ENCODE measurements around the gene PCDHGA3. TPM values are rescaled to one million over a fixed set of nuclear protein-coding genes. Genes with fewer than 3 reads are reported as not detected.
"Not testable (repeated sequence)": the region's sequence is repeated elsewhere in the genome, so short reads cannot be mapped to it uniquely, and the experiment has no call there.

Gene PCDHGA3
- total RNA-seq, 1 donor from 2014 or later = 0.52 TPM

DNA sequence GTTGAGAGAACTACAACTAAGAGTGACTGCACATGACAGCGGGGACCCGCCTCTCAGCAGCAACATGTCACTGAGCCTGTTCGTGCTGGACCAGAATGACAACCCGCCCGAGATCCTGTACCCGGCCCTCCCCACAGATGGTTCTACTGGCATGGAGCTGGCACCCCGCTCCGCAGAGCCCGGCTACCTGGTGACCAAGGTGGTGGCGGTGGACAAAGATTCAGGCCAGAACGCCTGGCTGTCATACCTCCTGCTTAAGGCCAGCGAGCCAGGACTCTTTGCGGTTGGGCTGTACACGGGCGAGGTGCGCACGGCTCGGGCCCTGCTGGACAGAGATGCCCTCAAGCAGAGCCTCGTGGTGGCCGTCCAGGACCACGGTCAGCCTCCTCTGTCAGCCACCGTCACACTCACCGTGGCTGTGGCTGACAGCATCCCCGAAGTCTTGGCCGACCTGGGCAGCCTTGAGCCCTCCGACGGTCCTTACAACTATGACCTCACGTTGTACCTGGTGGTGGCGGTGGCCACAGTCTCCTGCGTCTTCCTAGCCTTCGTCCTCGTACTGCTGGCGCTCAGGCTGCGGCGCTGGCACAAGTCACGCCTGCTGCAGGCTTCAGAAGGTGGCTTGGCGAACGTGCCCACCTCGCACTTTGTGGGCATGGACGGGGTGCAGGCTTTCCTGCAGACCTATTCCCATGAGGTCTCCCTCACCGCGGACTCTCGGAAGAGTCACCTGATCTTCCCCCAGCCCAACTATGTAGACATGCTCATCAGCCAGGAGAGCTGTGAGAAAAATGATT, 41.0 kb downstream of the PCDHGA3 start:
- TF ChIP-seq, protein P1, sequence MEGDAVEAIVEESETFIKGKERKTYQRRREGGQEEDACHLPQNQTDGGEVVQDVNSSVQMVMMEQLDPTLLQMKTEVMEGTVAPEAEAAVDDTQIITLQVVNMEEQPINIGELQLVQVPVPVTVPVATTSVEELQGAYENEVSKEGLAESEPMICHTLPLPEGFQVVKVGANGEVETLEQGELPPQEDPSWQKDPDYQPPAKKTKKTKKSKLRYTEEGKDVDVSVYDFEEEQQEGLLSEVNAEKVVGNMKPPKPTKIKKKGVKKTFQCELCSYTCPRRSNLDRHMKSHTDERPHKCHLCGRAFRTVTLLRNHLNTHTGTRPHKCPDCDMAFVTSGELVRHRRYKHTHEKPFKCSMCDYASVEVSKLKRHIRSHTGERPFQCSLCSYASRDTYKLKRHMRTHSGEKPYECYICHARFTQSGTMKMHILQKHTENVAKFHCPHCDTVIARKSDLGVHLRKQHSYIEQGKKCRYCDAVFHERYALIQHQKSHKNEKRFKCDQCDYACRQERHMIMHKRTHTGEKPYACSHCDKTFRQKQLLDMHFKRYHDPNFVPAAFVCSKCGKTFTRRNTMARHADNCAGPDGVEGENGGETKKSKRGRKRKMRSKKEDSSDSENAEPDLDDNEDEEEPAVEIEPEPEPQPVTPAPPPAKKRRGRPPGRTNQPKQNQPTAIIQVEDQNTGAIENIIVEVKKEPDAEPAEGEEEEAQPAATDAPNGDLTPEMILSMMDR (conservative IDR thresholded peaks at IDR 0.05; ENCODE audit: low read depth, low read length) = no peak
- no peak overlapping the region for H3K4me3 ChIP-seq (ENCODE audit: low read depth, low read length)
- DNase-seq (ENCODE audit: low read depth) = no peak

DNA sequence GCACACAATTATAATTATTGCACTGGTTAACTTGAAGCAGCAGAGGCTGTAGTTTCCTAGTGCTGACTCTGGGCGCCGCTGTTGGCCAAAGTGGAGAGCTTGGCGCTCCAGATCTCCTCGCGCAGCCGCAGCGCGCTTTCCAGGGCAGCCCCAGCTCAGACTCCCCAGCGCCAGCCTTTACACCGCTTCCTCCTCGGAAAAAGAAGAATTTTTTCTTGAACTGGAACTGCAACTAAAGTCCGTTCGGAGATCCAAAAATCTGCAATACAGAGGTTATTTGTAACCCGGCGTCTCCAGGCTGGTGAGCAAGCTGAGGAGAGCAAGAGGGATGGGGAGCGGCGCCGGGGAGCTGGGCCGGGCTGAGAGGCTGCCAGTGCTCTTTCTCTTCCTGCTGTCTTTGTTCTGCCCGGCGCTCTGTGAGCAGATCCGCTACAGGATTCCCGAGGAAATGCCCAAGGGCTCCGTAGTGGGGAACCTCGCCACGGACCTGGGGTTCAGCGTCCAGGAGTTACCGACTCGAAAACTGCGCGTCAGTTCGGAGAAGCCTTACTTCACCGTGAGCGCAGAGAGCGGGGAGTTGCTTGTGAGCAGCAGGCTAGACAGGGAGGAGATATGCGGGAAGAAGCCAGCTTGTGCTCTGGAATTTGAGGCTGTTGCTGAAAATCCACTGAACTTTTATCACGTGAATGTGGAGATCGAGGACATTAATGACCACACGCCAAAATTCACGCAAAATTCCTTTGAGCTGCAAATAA, 44.1 kb downstream of the PCDHGA3 start, which contains the start of gene PCDHGB4:
Gene PCDHGB4, plus strand, starts transcription at position 142 of the 755 bp plus-strand sequence. Its CDS starts 187 bp downstream, at position 329.
- not testable (repeated sequence) for DNase-seq (ENCODE audit: low read depth)
- H3K4me3 ChIP-seq (ENCODE audit: low read depth, low read length) = peak within 1 kb of the TSS; percentile 43
- TF ChIP-seq, protein P1 (conservative IDR thresholded peaks at IDR 0.05; ENCODE audit: low read depth, low read length) = peak; percentile 54

- no peak for DNase-seq (ENCODE audit: low read depth)
- no peak overlapping the region for H3K4me3 ChIP-seq (ENCODE audit: low read depth, low read length)
- TF ChIP-seq, protein P1 (conservative IDR thresholded peaks at IDR 0.05; ENCODE audit: low read depth, low read length) = no peak
Observed at GRCh38 chr5:141388661-141389060, 45.0 kb downstream of the PCDHGA3 start.

GRCh38 chr5:141389153-141390042, 45.8 kb downstream of the PCDHGA3 start:
- no peak for DNase-seq (ENCODE audit: low read depth)
- no peak overlapping the region for H3K4me3 ChIP-seq (ENCODE audit: low read depth, low read length)
- TF ChIP-seq, protein P1 (conservative IDR thresholded peaks at IDR 0.05; ENCODE audit: low read depth, low read length) = no peak

- TF ChIP-seq, protein P1 (conservative IDR thresholded peaks at IDR 0.05; ENCODE audit: low read depth, low read length) = peak; percentile 26
- DNase-seq (ENCODE audit: low read depth) = no peak
- H3K4me3 ChIP-seq (ENCODE audit: low read depth, low read length) = no peak within 1 kb of the TSS
Observed at GRCh38 chr5:141392429-141393198, 49.0 kb downstream of the PCDHGA3 start, which contains the start of gene PCDHGA8. TSS of gene PCDHGA8 (plus strand) at chr5:141392633. CDS start at chr5:141392814, 181 bp downstream.

- TF ChIP-seq, protein P1 (conservative IDR thresholded peaks at IDR 0.05; ENCODE audit: low read depth, low read length) = no peak
- DNase-seq (ENCODE audit: low read depth) = no peak
- no peak overlapping the region for H3K4me3 ChIP-seq (ENCODE audit: low read depth, low read length)
Observed at GRCh38 chr5:141393267-141393666, 49.6 kb downstream of the PCDHGA3 start.

- DNase-seq (ENCODE audit: low read depth); H3K4me3 ChIP-seq (ENCODE audit: low read depth, low read length): not testable (repeated sequence)
Observed at GRCh38 chr5:141394401-141395187, 51.0 kb downstream of the PCDHGA3 start.
